NCI-H345 treated with DMSO at 0.1 percent for 48 hours (cell line): ENCODE results near the gene DEK.
"Not testable (repeated sequence)": the region's sequence is repeated elsewhere in the genome, so short reads cannot be mapped to it uniquely, and the experiment has no call there.

Source experiments
- DNase-seq: peaks from one replicate; lab custom pipeline; 2025; ENCODE audit not compliant: unreplicated experiment; lab: John Stamatoyannopoulos, UW

The DEK gene, protein sequence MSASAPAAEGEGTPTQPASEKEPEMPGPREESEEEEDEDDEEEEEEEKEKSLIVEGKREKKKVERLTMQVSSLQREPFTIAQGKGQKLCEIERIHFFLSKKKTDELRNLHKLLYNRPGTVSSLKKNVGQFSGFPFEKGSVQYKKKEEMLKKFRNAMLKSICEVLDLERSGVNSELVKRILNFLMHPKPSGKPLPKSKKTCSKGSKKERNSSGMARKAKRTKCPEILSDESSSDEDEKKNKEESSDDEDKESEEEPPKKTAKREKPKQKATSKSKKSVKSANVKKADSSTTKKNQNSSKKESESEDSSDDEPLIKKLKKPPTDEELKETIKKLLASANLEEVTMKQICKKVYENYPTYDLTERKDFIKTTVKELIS

DNA sequence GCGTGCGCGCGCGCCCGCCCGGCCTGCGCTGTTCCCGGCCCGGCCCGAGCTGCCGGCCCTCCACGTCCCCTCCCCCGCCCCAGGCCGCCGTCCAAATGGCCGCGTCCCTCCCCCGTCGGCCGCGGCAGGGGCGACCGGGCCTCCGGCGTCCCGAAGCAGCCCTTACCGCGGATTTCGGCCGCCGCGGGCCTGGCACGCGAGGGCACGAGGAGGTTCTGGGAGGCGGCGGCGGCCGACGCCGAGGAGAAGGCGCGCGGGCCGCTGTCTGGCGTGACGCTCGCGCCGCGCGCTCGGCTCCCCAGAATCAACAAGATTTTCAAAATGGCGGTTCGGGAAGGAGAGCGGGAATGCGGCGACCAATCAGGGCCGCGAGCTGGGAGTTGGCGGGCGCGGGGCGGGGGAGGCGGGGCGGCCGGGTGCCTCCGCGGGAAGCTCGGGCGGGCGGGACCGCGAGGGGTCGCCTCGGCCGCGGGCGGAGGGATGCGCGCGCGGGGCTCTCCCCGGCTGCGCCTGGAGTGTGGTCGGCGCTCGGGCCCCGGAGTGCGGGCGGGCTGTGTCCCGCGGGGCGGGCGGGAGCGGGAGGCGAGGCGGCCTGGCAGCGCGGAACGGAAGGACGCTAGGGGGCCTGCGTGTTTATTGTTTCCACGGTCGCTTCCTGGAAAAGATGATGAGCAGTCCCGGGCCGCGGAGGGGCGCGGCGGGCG is at the start of gene DEK:
Gene DEK, minus strand, starts transcription at position 312 of the 704 bp plus-strand sequence. CDS start 543 bp downstream, outside the sequence.
- peak; percentile 87 for DNase-seq

DNA sequence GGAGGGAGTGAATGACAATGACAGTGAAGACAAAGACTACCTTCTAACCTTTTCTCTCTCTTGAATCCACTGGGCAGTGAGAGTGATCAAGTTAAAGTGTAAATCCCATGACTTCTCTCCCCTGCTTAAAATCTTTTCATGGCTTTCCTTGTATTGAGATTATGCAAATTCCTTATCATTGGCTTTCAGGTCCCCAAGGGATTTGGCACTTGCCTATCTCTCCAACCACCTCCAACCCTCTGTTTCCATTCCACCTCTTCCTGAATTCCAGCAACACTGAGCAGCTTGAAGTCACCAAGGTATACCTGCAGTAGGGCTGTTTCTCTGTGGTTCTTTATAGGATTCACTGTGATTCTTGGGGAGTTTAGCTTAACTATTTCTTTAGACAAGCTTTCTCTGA is 48.0 kb upstream of the DEK start:
- no peak for DNase-seq

DNA sequence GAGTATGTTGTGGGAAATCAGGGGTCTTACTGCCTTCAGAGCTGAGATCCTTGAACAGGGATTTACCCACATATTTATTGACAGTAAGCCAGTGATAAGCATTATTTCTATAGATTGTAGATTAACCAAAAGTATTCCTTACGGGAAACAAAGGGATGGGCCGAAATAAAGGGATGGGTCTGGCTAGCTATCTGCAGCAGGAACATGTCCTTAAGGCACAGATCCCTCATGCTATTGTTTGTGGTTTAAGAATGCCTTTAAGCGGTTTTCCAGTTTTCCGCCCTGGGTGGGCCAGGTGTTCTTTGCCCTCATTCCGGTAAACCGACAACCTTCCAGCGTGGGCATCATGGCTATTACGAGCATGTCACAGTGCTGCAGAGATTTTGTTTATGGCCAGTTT is 45.7 kb upstream of the DEK start:
- not testable (repeated sequence) for DNase-seq

DNA sequence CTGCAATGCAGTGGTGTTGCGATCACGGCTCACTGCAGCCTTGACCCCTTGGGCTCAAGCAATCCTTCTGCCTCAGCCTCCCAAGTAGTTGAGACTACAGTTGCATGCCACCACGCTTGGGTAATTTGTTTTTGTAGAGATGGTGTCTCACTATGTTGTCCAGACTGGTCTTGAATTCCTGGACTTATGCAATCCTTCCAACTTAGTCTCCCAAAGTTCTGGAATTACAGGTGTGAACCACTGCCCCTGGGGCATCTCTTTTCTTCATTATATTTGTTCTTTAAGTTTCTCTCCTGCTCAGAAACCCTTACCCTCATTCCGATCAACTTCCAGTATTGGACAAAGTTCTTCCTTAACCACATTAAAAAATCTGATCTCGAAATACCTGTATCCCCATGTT is 44.7 kb upstream of the DEK start:
- DNase-seq, result no peak

DNA sequence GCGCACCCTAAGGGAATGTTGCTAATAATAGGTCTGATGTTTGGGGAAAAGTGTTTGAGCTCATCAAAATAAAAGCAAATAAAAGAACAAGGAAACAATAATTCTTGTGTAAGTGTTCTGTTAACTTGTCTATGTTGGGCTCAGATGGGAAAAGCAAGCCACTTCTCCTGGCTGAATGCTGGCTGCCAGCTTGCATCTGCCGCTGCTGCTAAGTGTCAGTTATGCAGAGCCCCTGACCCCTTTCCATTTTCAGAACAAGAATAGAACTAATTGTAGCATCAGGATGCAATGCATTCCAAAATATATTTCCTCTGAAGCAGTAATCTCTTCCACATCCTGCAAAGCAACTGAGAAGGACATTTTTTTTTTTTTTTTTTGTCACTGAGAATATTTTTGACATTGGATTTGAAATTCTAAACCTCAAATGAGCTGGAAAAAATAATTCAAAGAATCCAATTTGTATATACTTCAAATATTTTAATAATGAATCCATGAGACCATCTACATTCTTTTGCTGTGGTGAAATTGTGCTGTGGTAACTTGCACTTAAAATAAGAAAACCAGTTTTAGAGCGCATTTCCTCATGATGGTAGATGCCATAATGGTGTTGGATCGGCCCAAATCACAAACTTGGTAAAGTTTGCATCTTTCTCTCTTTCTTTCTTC is 43.9 kb upstream of the DEK start:
- DNase-seq, result no peak

DNA sequence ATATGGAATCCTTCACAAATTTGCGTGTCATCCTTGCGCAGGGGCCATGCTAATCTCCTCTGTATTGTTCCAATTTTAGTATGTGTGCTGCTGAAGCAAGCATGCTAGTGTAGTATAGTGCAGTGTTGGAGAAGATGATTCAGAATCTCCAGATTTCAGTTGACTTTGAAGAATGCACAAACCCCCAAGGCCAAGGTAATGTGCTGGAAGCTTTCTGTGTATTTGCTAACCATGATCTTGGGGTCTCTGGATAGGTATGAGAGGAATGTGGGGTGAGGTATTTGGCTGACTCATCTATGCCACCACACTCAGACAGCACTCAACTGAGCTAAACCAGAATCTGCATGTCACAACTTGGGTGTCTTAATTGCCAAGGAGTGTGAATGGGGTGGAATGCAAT is 42.6 kb upstream of the DEK start:
- DNase-seq, result no peak

DNA sequence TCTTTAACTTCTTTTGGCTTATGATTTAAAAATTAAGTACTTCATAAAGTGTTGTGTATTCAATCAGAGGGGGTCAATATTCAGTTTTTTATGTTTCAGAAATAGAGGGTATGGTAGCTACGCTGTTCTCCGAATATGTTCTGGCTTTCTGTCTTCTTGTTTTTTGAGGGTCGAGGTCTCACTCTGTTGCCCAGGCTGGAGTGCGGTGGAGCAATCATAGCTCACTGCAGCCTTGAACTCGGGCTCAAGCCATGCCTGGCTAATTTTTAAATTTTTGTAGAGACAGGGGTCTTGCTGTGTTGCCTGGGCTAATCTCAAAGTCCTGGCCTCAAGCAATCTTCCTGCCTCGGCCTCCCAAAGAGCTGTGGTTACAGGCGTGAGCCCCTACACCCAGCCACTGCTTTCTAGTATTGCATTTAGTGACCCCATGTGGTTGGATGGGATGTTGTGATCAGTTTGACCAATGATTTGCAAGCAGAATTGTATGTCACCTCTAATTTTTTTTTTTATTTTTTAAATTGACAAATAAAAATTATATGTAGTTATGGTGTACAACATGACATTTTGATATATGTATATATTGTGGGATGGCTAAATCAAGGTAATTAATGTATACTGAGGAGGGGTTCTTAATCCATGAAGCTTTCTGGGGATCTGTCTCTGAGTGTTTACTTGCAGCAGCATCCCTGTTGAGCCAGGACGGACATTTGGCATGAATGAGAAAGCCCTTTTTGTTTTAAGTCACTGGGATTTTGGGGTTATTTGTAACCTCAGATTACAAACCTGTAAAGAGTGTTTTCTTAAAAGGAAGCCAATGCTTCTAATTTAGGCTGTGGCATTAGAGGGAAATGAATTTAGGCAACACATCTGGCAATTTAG is 38.5 kb upstream of the DEK start:
- DNase-seq, result no peak

DNA sequence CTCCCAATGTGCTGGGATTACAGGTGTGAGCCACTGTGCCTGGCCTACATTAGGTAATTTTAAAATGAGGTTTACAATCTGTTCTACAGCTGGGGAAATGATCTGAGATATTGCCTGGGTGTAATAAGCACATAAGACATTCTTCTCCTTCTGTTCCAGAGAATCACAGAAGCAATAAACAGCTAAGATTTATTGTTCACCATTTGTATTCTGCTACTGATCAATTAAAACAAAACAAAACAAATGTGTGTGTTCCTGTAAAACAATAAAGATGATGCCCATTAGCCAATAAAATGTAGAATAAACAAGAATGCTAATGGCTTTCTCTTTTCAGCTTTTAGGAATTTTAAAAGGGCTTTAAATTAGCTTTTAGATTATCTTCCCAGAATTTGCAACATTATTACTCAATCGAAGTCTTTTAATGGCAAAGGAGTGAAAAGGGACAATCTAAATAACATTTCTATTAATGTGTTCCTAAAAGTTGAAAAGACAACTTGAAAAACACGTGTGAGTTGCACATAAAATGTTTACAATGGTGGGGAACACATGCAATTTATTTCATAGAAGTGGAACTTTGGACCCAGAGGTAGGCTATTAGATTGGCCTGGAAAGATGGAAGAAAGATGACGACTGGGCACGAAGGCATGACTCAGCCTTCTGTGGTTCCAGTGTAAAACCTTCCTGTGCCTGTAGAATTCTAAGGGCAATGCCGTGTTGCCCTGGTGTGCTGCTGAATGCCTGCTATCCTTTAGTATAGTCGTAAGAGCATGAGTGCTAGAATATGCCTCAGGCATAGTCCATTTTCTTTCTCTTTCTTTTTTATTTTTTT is 29.0 kb upstream of the DEK start:
- no peak for DNase-seq

DNA sequence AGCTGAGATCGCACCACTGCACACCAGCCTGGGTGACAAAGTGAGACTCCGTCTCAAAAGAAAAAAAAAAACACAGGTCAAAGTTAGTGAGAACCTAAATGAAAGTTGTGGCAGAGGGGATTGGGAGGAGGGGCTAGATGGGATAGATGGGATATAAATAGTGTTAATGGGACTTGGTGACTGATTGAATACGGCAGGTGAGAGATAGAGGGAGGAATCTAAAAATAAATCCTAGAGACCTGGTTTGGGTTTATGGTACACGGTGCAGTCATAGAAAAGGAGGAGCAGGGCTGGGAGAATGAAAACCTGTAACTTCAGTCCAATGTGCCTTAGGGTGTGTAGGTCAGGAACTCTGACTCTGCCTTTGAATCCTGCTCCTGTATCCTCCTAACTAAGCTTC is 25.0 kb upstream of the DEK start:
- no peak for DNase-seq

DNA sequence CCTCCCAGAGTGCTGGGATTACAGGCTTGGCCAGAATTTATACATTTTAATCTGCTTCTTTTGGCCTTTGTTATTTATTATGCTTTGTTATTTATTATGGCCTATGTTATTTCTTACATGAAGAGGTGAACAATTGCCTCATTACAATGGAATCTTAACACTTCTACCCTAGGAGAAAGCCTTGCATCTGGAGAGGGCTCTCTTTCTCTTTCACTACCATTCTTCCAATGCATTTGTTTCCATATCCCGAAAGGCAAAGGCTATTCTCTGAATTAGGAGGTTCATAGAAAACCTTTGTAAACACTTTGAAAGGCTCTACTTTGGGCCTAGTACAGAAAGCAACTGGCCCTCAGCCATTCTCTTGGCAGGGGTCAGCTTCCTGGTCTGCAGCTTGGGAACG is 19.9 kb upstream of the DEK start:
- no peak for DNase-seq

DNA sequence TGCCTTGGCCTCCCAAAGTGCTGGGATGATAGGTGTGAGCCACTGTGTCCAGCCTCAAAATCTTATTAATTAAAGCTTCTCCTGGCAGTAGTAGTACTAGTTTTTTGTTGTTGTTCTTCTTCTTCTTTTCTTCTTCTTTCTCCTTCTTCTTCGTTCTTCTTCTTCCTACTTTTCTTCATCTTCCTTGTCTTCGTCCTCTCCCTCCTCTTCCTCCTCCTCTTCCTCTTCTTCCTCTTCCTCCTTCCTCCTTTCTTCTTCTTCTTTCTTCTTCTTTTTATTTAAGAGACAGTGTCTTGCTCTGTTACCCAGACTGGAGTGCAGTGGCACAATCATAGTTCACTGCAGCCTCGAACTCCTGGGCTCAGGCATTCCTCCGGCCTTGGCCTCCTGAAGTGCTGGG is 17.2 kb upstream of the DEK start:
- no peak for DNase-seq

DNA sequence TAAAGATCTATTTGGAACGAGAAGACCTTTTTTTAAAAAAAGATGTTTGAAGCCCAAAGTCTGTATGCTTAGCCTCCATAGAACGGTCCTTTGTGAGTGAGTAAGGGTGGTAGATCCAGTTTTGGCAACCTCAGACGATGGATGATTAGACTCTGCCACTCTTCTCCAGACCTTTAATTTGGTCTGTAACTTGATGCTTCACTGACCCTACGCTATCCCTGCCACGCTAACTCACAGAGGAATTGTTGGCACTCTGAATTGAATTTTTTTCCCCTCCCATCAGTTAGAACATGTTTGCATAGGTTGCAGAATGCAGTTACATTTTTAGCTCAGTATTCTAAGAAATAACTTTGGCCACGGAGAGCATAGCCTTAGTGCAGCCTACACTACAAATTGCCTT is 15.8 kb upstream of the DEK start:
- DNase-seq, result peak; percentile 72

DNA sequence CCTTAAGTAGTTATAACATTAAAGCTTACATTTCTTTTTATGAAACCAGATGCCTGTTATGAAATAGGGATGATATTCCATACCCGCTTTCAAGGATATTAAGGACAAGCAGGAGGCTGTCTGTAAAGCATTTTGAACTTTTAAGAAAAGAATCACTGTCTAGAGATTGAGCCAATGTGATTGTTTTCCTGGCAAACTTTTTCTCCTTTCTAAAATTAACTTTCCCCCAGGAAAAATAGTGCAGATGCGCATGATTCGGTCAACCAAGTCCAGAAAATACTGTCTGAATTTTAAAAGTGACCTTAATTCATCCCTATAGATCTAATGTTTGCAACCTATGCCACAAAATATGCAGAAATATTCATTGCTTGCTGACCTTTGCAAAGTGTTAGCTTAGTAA is 15.1 kb upstream of the DEK start:
- no peak for DNase-seq

DNA sequence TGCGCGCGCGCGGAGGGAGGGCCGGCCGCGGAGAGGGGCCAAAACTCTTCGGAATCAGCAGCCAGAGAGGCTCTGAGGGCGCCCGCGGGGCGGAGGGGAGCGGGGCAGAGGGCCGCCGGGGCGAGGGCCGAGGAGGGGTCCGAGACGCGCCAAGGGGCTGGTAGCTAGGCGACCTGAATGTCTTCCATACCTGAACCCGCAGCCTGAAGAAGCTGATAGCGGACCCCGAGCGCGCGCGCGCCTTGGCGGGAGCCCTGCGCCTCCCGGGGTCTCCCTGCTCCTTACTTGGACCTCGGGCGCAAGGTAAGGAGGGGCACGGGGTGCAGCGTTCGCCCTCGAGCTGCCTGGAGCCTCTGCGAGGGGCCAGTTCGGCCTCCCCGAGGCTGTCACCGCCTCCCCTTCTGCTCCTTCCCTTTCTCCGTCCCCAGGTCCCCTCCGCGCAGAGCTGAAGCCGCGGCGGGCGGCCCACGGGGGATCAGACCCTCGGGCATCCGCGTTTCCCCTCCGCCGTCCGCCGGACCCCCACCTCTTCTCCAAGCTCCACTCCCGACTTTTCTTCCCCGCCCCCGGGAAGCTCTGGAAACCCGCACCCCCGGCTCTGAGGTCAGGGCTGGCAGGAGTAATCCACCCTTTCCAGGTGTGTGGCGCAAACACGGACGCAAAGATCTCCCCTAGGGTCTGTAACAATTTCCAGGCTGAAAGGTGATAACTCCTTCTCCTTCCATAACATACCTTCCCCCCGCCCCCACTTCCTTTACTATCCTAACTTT is 13.1 kb upstream of the DEK start:
- no peak for DNase-seq

DNA sequence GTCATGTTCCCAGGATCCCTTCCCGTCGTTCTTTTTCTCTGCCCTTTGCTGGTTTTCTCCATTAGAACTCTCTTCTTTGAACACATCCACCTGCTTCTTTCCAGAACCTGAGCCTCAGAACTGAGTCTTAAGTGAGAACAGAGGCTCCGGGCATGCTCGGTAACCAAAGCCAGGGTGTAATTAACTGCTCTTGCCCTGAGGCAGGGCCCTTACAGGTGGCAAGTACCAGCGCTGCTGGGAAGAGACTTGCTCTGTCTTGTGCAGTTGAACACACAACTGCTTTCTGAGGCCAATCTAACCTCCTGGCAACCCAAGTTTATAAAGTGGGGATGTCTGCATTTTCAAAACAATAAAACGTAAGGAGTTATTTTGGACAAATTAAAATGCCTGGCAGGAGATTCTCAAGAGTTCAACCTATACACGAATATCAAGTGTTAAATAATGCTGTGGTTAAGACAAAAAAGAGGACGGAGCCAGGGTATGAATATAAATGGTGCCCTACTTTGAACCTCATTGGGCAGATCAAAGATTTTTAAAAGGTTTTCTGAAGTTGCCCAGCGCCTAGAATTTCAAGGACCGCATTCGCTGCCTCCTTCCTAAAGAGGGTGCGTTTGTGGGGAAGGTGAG is 12.4 kb upstream of the DEK start:
- no peak for DNase-seq

DNA sequence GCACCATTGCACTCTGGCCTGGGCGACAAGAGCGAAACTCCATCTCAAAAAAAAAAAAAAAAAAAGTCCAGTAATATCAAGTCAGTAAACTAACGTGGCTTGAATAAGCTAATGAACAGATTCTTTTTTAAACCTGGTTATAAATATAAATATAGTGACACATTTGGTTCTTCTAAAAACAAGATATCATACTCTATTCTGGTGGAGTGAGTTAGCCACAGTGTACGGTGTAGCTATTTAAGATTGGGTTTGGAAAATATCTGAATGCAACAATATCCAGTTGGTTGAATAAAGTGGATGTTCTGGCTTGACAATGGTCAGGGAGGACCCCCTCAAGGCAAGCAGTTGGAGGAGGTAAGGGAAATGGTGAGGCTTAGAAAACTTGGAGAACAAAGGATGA is 5.9 kb upstream of the DEK start:
- DNase-seq, result no peak

DNA sequence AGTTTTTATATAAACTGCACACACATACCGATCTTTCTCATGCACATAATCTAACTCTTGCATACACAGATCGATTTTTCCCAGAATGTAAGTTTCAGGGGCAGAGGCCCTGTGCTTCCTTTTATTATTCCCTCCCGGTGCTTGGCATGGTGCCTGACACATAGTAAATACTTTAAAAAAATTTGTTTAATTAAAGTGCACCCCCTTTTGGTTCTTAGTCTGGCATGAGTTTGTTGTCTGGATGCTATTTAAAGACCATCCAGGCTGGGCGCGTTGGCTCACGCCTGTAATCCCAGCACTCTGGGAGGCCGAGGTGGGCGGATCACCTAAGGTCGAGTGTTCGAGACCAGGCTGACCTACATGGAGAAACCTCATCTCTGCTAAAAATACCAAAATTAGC is 5.4 kb upstream of the DEK start:
- peak; percentile 49 for DNase-seq

DNA sequence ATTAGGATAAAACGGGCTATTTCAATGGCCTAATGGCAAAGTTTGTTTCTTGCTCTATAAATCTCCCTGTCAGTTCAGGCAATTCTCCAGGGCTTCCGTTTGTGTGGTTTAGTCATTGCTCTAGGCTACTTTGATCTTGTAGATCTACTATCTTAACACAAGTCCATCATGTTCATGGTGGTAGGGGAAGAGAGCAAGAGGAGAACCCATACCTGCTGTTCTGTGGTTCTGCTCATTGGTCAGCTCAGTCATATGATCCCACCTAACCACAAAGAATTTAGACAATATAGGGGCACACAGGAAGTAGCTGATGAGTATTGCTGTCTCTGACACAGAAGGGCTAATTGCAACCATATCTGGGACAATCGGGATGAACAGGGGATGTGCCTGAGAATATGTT is 4.9 kb upstream of the DEK start:
- no peak for DNase-seq

DNA sequence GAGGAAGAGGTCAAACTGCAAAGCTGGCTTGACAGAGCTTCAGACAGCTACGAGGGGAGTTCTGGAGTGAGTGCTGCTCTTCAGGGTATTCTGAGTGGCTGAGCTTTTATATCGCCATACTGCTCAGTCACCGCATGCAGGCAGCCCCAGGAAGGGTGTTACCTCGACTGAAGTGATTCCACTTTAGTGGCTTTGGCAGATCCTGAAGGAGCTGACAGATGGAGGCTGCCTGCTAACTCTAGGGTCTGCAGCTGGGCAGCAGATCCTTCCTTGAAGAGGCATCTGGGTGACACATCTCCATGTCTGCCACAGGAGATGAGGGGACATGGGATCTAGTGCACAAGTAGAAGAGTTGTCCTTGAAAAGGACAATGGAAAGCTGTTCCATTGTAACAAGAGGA is 3.7 kb upstream of the DEK start:
- no peak for DNase-seq
